H1 (cell line): ENCODE results near the gene CALM1. TPM values are rescaled to one million over a fixed set of nuclear protein-coding genes. Genes with fewer than 3 reads are reported as not detected.

ENCODE experiments used
- CTCF ChIA-PET: fragments of 300-600 bp; sonication (Branson Sonifier 250); formaldehyde crosslinking; loops from one replicate; lab custom pipeline; 2021; ENCODE audit not compliant: partially characterized antibody; lab: Charles Lee
- POLR2A ChIA-PET: fragments of 300-600 bp; sonication (Branson Sonifier 250); formaldehyde crosslinking; loops from one replicate; lab custom pipeline; 2021; ENCODE audit warnings: inconsistent platforms; ENCODE audit not compliant: partially characterized antibody; lab: Charles Lee
- DNase-seq, 2 experiments: peaks; one replicate each; pipeline versions ENCODE4 v3.0.0 to v3.0.0-alpha.2; 2010 to 2022; ENCODE audit warnings: low spot score in 2 of 2, low read depth in 1 of 2, mixed read lengths in 1 of 2
- FAIRE-seq: peaks from 2 replicates; lab custom pipeline; 2011; peaks lifted over from hg19 to GRCh38; lab: Jason Lieb, UNC
- H2AFZ ChIP-seq: 2 replicates; pipeline ENCODE4 v1.8.1; 2012; ENCODE audit warnings: low read length, inconsistent platforms
- H2AK5ac ChIP-seq: 2 replicates; pipeline ENCODE4 v1.6.1; 2013; ENCODE audit warnings: low read depth, low read length
- H2BK120ac ChIP-seq: replicated peaks from 2 replicates; pipeline ENCODE3; 2013; ENCODE audit warnings: low read depth, low read length, inconsistent platforms
- H2BK12ac ChIP-seq: 2 replicates; pipeline ENCODE4 v1.6.1; 2013; ENCODE audit warnings: low read depth, low read length
- H2BK15ac ChIP-seq: 2 replicates; pipeline ENCODE4 v1.6.1; 2013; ENCODE audit warnings: low read length
- H2BK20ac ChIP-seq: 2 replicates; pipeline ENCODE4 v1.6.1; 2013; ENCODE audit warnings: low read length
- H2BK5ac ChIP-seq: 2 replicates; pipeline ENCODE4 v1.6.1; 2013; ENCODE audit warnings: low read depth, low read length
- H3K14ac ChIP-seq: 2 replicates; pipeline ENCODE4 v1.6.1; 2013; ENCODE audit warnings: inconsistent platforms; ENCODE audit not compliant: insufficient read length
- H3K18ac ChIP-seq: 2 replicates; pipeline ENCODE4 v1.6.1; 2013; ENCODE audit warnings: low read length; ENCODE audit errors: extremely low read depth
- H3K23ac ChIP-seq: 2 replicates; pipeline ENCODE4 v1.6.1; 2013; ENCODE audit warnings: inconsistent platforms; ENCODE audit not compliant: insufficient read length
- H3K23me2 ChIP-seq: 2 replicates; pipeline ENCODE4 v1.6.1; 2013; ENCODE audit warnings: low read depth, low read length
- H3K27ac ChIP-seq: 2 replicates; pipeline ENCODE4 v1.6.1; 2011; ENCODE audit warnings: low read depth, low read length, inconsistent platforms
- H3K27me3 ChIP-seq, 4 experiments: replicated peaks in 1 of 4; 1 replicate in 1 of 4; 2 replicates in 3 of 4; pipeline versions ENCODE4 v1.6.1 to v1.8.1; 2011 to 2013; ENCODE audit warnings: low read length in 3 of 4, mild to moderate bottlenecking in 3 of 4, inconsistent platforms in 2 of 4, mixed read lengths in 2 of 4, moderate library complexity in 1 of 4; ENCODE audit not compliant: control insufficient read depth in 3 of 4, insufficient read depth in 3 of 4; ENCODE audit errors: extremely low read depth in 1 of 4
- H3K36me3 ChIP-seq, 4 experiments: 2 replicates each; pipeline versions ENCODE4 v1.6.1 to v1.8.1; 2011 to 2013; ENCODE audit warnings: mild to moderate bottlenecking in 4 of 4, low read length in 3 of 4, moderate library complexity in 2 of 4, control low read depth in 1 of 4, inconsistent platforms in 1 of 4; ENCODE audit not compliant: insufficient read depth in 4 of 4, control insufficient read depth in 2 of 4
- H3K4ac ChIP-seq: replicated peaks from 2 replicates; pipeline ENCODE3; 2013; ENCODE audit warnings: low read length, low read depth, mixed read lengths, inconsistent platforms; ENCODE audit not compliant: insufficient read length
- H3K4me1 ChIP-seq, 4 experiments: replicated peaks in 1 of 4; 1 replicate in 1 of 4; 2 replicates in 3 of 4; pipeline versions ENCODE4 v1.6.1 to v1.8.1; 2011 to 2013; ENCODE audit warnings: low read length in 3 of 4, inconsistent platforms in 2 of 4, mixed read lengths in 1 of 4; ENCODE audit not compliant: insufficient read depth in 4 of 4, control insufficient read depth in 3 of 4
- H3K4me2 ChIP-seq, 2 experiments: 2 replicates each; pipeline versions ENCODE4 v1.6.1 to v1.8.1; 2011 to 2013; ENCODE audit warnings: low read depth in 2 of 2, low read length in 2 of 2, control low read depth in 1 of 2, inconsistent platforms in 1 of 2, mild to moderate bottlenecking in 1 of 2; ENCODE audit not compliant: insufficient read depth in 1 of 2
- H3K4me3 ChIP-seq, 4 experiments: fragments of 200-600, 300-600 bp in 1 of 4; sonication (generic), shearing (Covaris generic), sonication (Bioruptor Twin) in 1 of 4; 2 replicates each; pipeline versions ENCODE4 v1.5.1 to v1.8.1; 2011 to 2016; ENCODE audit warnings: low read length in 4 of 4, low read depth in 3 of 4, control low read depth in 2 of 4, inconsistent platforms in 2 of 4, mild to moderate bottlenecking in 2 of 4, mixed read lengths in 1 of 4, moderate library complexity in 1 of 4; ENCODE audit not compliant: insufficient read depth in 2 of 4; ENCODE audit errors: extremely low read depth in 1 of 4
- H3K56ac ChIP-seq: replicated peaks from 2 replicates; pipeline ENCODE3; 2013; ENCODE audit warnings: low read depth, mild to moderate bottlenecking, mixed read lengths, low read length, inconsistent platforms; ENCODE audit not compliant: insufficient read length
- H3K79me1 ChIP-seq: 2 replicates; pipeline ENCODE4 v1.6.1; 2013; ENCODE audit warnings: low read depth, low read length, control low read depth
- H3K79me2 ChIP-seq, 2 experiments: 2 replicates each; pipeline versions ENCODE4 v1.6.1 to v1.8.1; 2012 to 2013; ENCODE audit warnings: low read length in 2 of 2, mild to moderate bottlenecking in 2 of 2, inconsistent platforms in 1 of 2; ENCODE audit not compliant: insufficient read depth in 2 of 2, control insufficient read depth in 1 of 2
- H3K9ac ChIP-seq, 4 experiments: replicated peaks in 1 of 4; 1 replicate in 1 of 4; 2 replicates in 3 of 4; pipeline versions ENCODE4 v1.6.1 to v1.8.1; 2011 to 2013; ENCODE audit warnings: low read depth in 3 of 4, low read length in 3 of 4, control low read depth in 2 of 4, mild to moderate bottlenecking in 2 of 4, moderate library complexity in 2 of 4, inconsistent platforms in 1 of 4; ENCODE audit errors: extremely low read depth in 1 of 4
- H3K9me3 ChIP-seq, 2 experiments: 2 replicates each; pipeline versions ENCODE4 v1.6.1 to v1.8.1; 2012 to 2013; ENCODE audit warnings: mild to moderate bottlenecking in 2 of 2, moderate library complexity in 2 of 2, control low read depth in 1 of 2, inconsistent platforms in 1 of 2, low read depth in 1 of 2, low read length in 1 of 2, mixed read lengths in 1 of 2; ENCODE audit not compliant: insufficient read depth in 2 of 2
- H4K20me1 ChIP-seq, 2 experiments: replicated peaks in 1 of 2; 2 replicates each; pipeline versions ENCODE3 to v1.8.1; 2011 to 2013; ENCODE audit warnings: inconsistent platforms in 2 of 2, low read length in 2 of 2, mild to moderate bottlenecking in 1 of 2; ENCODE audit not compliant: insufficient read depth in 2 of 2, control insufficient read depth in 1 of 2
- H4K5ac ChIP-seq: 2 replicates; pipeline ENCODE4 v1.6.1; 2013; ENCODE audit warnings: low read length, low read depth, mixed read lengths, inconsistent platforms; ENCODE audit not compliant: insufficient read length
- H4K8ac ChIP-seq: 2 replicates; pipeline ENCODE4 v1.8.0; 2013; ENCODE audit warnings: mild to moderate bottlenecking, moderate library complexity, low read length, inconsistent platforms; ENCODE audit not compliant: insufficient read depth; ENCODE audit errors: extremely low read depth
- H4K91ac ChIP-seq: replicated peaks from 2 replicates; pipeline ENCODE3; 2013; ENCODE audit warnings: low read length, mixed read lengths, inconsistent platforms; ENCODE audit not compliant: insufficient read length
- BACH1 ChIP-seq: IDR thresholded peaks from 2 replicates; pipeline ENCODE4 v1.6.1; 2012; ENCODE audit warnings: low read length, improper control_type of control experiment
- KDM5A ChIP-seq: fragments of 200-600 bp; IDR thresholded peaks from 2 replicates; pipeline ENCODE4 v1.7.1; 2012; ENCODE audit warnings: mild to moderate bottlenecking, low read length, inconsistent platforms, mixed read lengths
- WGBS, 2 experiments: shearing (Covaris generic) in 1 of 2; methylation state at CpG; one replicate each; pipeline versions ENCODE4 v1.1.6 to v1.1.7; 2013 to 2015; ENCODE audit warnings: low lambda C conversion rate in 2 of 2, mixed read lengths in 2 of 2, inconsistent platforms in 1 of 2, low coverage in 1 of 2, missing lambda C conversion rate in 1 of 2; ENCODE audit not compliant: insufficient replicate concordance in 2 of 2, insufficient coverage in 1 of 2, insufficient read length in 1 of 2; ENCODE audit errors: extremely low coverage in 1 of 2, missing lambda C conversion rate in 1 of 2; 5-methylcytosine and 5-hydroxymethylcytosine counted together
- polyA plus RNA-seq, 7 experiments: library from polyadenylated mRNA; depleted of rRNA in 3 of 7; stranded (reverse) in 5 of 7; unstranded in 2 of 7; fragments of >200 nt in 5 of 7; fragments of 200-250 nt in 2 of 7; gene quantifications; 1 replicate in 5 of 7; 2 replicates in 1 of 7; 4 replicates in 1 of 7; pipeline versions ENCODE4 v1.2.1 to v1.2.3, GENCODE V29; 2011 to 2013; ENCODE audit warnings: missing spikeins in 2 of 7, mixed read lengths in 2 of 7
- total RNA-seq: library from RNA; stranded (reverse); fragmentation: NEBNext Ultra II Directional; extraction: Animal tissue kit (Norgen Biotek cat#: 25700); gene quantifications from 2 replicates; pipeline ENCODE4 v1.2.1, GENCODE V29; 2021

The CALM1 gene
- total and polyA plus RNA-seq, 2 of the 8 experiments (the other 6 are each of a cell fraction or from before 2014, with no cell fraction given) = 285 to 422 TPM

GRCh38 chr14:90405101-90405500 lies 8.3 kb downstream of the CALM1 start:
- no peak overlapping the region for H3K4ac ChIP-seq
- no peak overlapping the region for H3K4me2 ChIP-seq
- WGBS, 2 experiments = 96% methylated on average over 9 of the region's 9 CpGs; no CpG with 5 or more reads in 1 of the 2 experiments
- peaks cover 0 to 2% (median under 1%) of the 10 kb centered on the region in 4 experiments; a peak in 2 of 7 replicates for H3K4me1 ChIP-seq
- H2BK15ac ChIP-seq = no peak overlapping the region
- H3K27me3 ChIP-seq = no peaks in the 10 kb centered on the region
- ChIA-PET POLR2A (interaction anchor here (1.2 kb wide), 1 partner anchor 22 kb away, joined by 4 read pairs; no protein-coding TSS in a partner anchor), CTCF (interaction anchor here (0.8 to 2.0 kb wide), 4 partner anchors 56 to 355 kb away, joined by 3 to 5 read pairs (median 4); no protein-coding TSS in a partner anchor)
- H2BK5ac ChIP-seq = no peak overlapping the region
- no peak overlapping the region for H3K4me3 ChIP-seq
- H4K20me1 ChIP-seq = peaks cover 7 to 9% of the 10 kb centered on the region in 2 experiments
- no peak overlapping the region for H2BK120ac ChIP-seq
- H3K56ac ChIP-seq = no peak overlapping the region
- no peak overlapping the region for H4K8ac ChIP-seq
- H3K79me2 ChIP-seq = peaks cover under 1 to 16% of the 10 kb centered on the region in 2 experiments; a peak in 2 of 4 replicates
- TF ChIP-seq KDM5A (no peak), BACH1 (no peak)
- no peak overlapping the region for H2AK5ac ChIP-seq
- H3K9ac ChIP-seq = no peak overlapping the region
- H2AFZ ChIP-seq = no peak overlapping the region
- no peak overlapping the region for H3K14ac ChIP-seq
- FAIRE-seq (no peak), DNase-seq (no peak)
- H3K79me1 ChIP-seq = peaks cover 7% of the 10 kb centered on the region; the same call in 1 of the 2 replicates
- H2BK12ac ChIP-seq = no peak overlapping the region
- no peak overlapping the region for H3K23ac ChIP-seq
- H3K36me3 ChIP-seq = peaks cover 42 to 59% (median 48%) of the 10 kb centered on the region in 4 experiments
- no peak overlapping the region for H4K5ac ChIP-seq
- H3K9me3 ChIP-seq = no peaks in the 10 kb centered on the region
- no peak overlapping the region for H4K91ac ChIP-seq
- no peak overlapping the region for H3K27ac ChIP-seq
- no peaks in the 10 kb centered on the region for H3K23me2 ChIP-seq
- H2BK20ac ChIP-seq = no peak overlapping the region
- H3K18ac ChIP-seq = no peak overlapping the region
